Esophagus squamous epithelium (tissue), 5 donors: ENCODE measurements around the gene C9orf43. TPM values are rescaled to one million over a fixed set of nuclear protein-coding genes. Genes with fewer than 3 reads are reported as not detected.

Experiments used
- DNase-seq: peaks from one replicate; lab custom pipeline; 2025; lab: John Stamatoyannopoulos, UW
- H3K27ac ChIP-seq, 4 donors: fragments of 200-600 bp; sonication (generic); one replicate each; pipeline ENCODE4 v1.5.1; 2016 to 2019; ENCODE audit warnings: mild to moderate bottlenecking in 1 of 4
- H3K27me3 ChIP-seq, 4 donors: fragments of 200-600 bp; sonication (generic); 1 replicate in 3 of 4; 2 replicates in 1 of 4; pipeline versions ENCODE4 v1.5.1 to v1.6.0; 2017 to 2021; ENCODE audit warnings: antibody characterized with exemption in 1 of 4
- H3K36me3 ChIP-seq, 3 donors: fragments of 200-600 bp; sonication (generic); one replicate each; pipeline ENCODE4 v1.5.1; 2016 to 2019
- H3K4me1 ChIP-seq, 3 donors: fragments of 200-600 bp; sonication (generic); one replicate each; pipeline ENCODE4 v1.5.1; 2017 to 2019
- H3K4me3 ChIP-seq, 4 donors: fragments of 200-600 bp; sonication (generic); 1 replicate in 3 of 4; 2 replicates in 1 of 4; pipeline ENCODE4 v1.5.1; 2016 to 2019; ENCODE audit warnings: mild to moderate bottlenecking in 2 of 4, moderate library complexity in 1 of 4
- H3K9me3 ChIP-seq, 3 donors: fragments of 200-600 bp; sonication (generic); one replicate each; pipeline ENCODE4 v1.5.1; 2016 to 2019
- CTCF ChIP-seq, 6 experiments: fragments of 450-650 bp in 4 of 6; fragments of 200-600 bp in 2 of 6; sonication (generic) in 2 of 6; IDR thresholded peaks; one replicate each; pipeline ENCODE4 v1.5.1; 2016 to 2019; ENCODE audit warnings: antibody characterized with exemption in 6 of 6, mild to moderate bottlenecking in 4 of 6, moderate library complexity in 4 of 6
- POLR2A ChIP-seq, 4 donors: fragments of 450-650 bp; IDR thresholded peaks; one replicate each; pipeline ENCODE4 v1.6.1; 2017; ENCODE audit warnings: antibody characterized with exemption in 4 of 4, mild to moderate bottlenecking in 4 of 4, moderate library complexity in 3 of 4
- WGBS, 2 donors: methylation state at CpG; one replicate each; pipeline ENCODE4 v1.1.5; 2018; 5-methylcytosine and 5-hydroxymethylcytosine counted together
- intact Hi-C: fragments of 100-400 bp; cut with DNase I; formaldehyde crosslinking; loops from one replicate; pipeline ENCODE4 v1.15.0; 2022
- total RNA-seq, 4 donors: library from RNA; depleted of rRNA; stranded (reverse); fragments of >200 nt; gene quantifications; one replicate each; pipeline ENCODE4 v1.1.0, GENCODE V29; 2016
- donor health status: DM: yes; HTN: yes; CAD: no.

C9orf43 gene
- total RNA-seq, 4 donors from 2014 or later: 0.32 to 0.79 (median 0.38) TPM

- Histone ChIP-seq H3K9me3 (no peaks in the 10 kb centered on the region), H3K4me3 (no peak overlapping the region), H3K27ac (no peak overlapping the region), H3K27me3 (no peaks in the 10 kb centered on the region), H3K4me1 (peaks cover 0 to 13% (median 5%) of the 10 kb centered on the region in 3 donors), H3K36me3 (peaks cover 38 to 80% (median 38%) of the 10 kb centered on the region in 3 donors)
- intact Hi-C loops: no loop called here
- no peak for TF ChIP-seq CTCF (IDR thresholded peaks at IDR 0.05)
- no peak for TF ChIP-seq POLR2A (IDR thresholded peaks at IDR 0.05)
- no peak for DNase-seq
- 86% methylated on average over 6 of the region's 13 CpGs; no CpG with 5 or more reads in 1 of the 2 donors for WGBS, 2 donors
These were observed 21.7 kb upstream of the C9orf43 start for GRCh38 chr9:113388833-113389232.

GRCh38 chr9:113389451-113389850 lies 21.1 kb upstream of the C9orf43 start:
- H3K4me1 ChIP-seq: peaks cover 0 to 9% (median 5%) of the 10 kb centered on the region in 3 donors
- H3K27ac ChIP-seq: no peak overlapping the region
- peaks cover 38 to 87% (median 38%) of the 10 kb centered on the region in 3 donors for H3K36me3 ChIP-seq
- H3K27me3 ChIP-seq: no peaks in the 10 kb centered on the region
- 90 to 100% methylated on average over 2 to 3 of the region's 11 CpGs for WGBS, 2 donors
- intact Hi-C loops: no loop called here
- TF ChIP-seq CTCF (IDR thresholded peaks at IDR 0.05): no peak
- no peak for TF ChIP-seq POLR2A (IDR thresholded peaks at IDR 0.05)
- no peaks in the 10 kb centered on the region for H3K9me3 ChIP-seq
- no peak for DNase-seq
- no peak overlapping the region for H3K4me3 ChIP-seq

GRCh38 chr9:113390192-113390960 lies 20.2 kb upstream of the C9orf43 start:
- Histone ChIP-seq H3K36me3 (peaks cover 38 to 96% (median 38%) of the 10 kb centered on the region in 3 donors), H3K27ac (no peak overlapping the region), H3K9me3 (no peaks in the 10 kb centered on the region), H3K4me1 (peaks cover 0 to 5% (median 3%) of the 10 kb centered on the region in 3 donors), H3K4me3 (no peak overlapping the region), H3K27me3 (no peaks in the 10 kb centered on the region)
- no peak for TF ChIP-seq CTCF (IDR thresholded peaks at IDR 0.05)
- TF ChIP-seq POLR2A (IDR thresholded peaks at IDR 0.05): no peak
- intact Hi-C loops: no loop called here
- DNase-seq: no peak
- 90 to 100% methylated on average over 1 to 4 of the region's 17 CpGs for WGBS, 2 donors

- no peaks in the 10 kb centered on the region for H3K27me3 ChIP-seq
- TF ChIP-seq POLR2A (IDR thresholded peaks at IDR 0.05) (no peak), CTCF (IDR thresholded peaks at IDR 0.05) (no peak)
- no peak overlapping the region for H3K4me3 ChIP-seq
- H3K27ac ChIP-seq: no peak overlapping the region
- 89 to 95% methylated on average over 3 to 4 of the region's 7 CpGs for WGBS, 2 donors
- peaks cover 0 to 2% (median 0%) of the 10 kb centered on the region in 3 donors for H3K4me1 ChIP-seq
- no peaks in the 10 kb centered on the region for H3K9me3 ChIP-seq
- peaks cover 38 to 88% (median 38%) of the 10 kb centered on the region in 3 donors for H3K36me3 ChIP-seq
- intact Hi-C loops: no loop called here
- DNase-seq: no peak
These were observed 18.6 kb upstream of the C9orf43 start for GRCh38 chr9:113391917-113392316.

- TF ChIP-seq CTCF (IDR thresholded peaks at IDR 0.05) (no peak), POLR2A (IDR thresholded peaks at IDR 0.05) (no peak)
- Histone ChIP-seq H3K27ac (no peak overlapping the region), H3K4me1 (peaks cover 3 to 16% (median 7%) of the 10 kb centered on the region in 3 donors), H3K27me3 (no peaks in the 10 kb centered on the region), H3K36me3 (peaks cover 30 to 74% (median 36%) of the 10 kb centered on the region in 3 donors), H3K9me3 (no peaks in the 10 kb centered on the region), H3K4me3 (no peak overlapping the region)
- WGBS, 2 donors: 85 to 93% methylated on average over 4 to 5 of the region's 7 CpGs
- intact Hi-C loops: no loop called here
- DNase-seq: no peak
These were observed 17.3 kb upstream of the C9orf43 start for GRCh38 chr9:113393281-113393680.
